NCI-H748 treated with DMSO at 0.1 percent for 48 hours (cell line): ENCODE results near the gene SYNPR.

ENCODE experiments used
- DNase-seq: peaks from one replicate; lab custom pipeline; 2025; lab: John Stamatoyannopoulos, UW

The SYNPR gene

DNA sequence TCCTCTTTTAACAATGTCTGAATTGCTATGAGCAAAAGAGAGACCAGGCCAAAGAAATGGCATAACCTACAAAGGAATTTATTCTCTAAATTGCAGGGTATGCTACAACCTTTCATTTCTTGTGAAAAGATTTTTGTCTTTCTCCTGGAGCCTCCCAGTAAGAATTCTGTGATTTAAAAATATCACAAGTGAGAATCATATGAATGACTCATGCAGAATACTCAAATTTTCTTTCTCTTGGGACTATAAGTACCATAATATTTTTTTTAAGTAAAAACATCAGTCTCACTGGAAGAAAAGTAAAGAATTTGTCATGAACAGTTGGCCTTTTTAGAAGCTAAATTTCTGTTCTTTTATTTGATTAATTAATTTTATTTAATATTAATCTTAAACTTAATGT lies 26.3 kb downstream of the SYNPR start:
- DNase-seq, result no peak

DNA sequence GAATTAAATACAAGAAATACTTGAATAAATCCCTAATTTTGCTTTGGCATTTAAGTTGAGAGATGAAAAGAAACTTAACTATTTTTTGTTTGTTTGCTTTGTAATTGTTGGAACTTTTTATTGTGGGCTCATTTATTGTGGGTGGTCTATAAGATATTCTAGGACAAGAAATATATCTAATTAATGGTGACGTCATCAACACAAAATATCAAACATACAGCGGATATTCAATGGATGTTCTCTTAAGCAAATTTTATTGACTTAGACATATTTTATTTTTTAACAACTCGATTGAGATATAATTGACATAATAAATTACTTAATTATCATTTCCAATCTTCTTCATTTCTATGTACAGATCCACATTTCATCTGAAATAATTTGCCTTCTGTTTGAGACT lies 30.0 kb downstream of the SYNPR start:
- no peak for DNase-seq

DNA sequence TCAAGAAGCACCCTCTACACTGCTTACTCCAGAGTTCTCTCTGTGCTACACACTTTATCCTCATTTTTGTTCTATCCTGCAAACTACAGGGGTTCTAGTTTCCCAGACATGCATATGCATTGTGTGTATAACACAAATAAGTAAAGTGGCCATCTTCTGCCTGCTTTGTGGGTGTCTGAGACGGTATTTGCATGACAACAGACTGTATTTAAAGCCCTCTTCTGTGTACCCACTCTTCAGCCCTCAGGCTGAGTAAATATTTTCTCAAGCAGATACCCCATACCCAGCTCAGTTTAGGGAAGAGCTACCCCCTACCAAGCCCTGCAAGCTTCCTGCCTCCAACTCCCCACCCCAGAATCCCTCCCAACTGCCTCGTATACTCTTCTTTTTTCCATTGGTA lies 31.7 kb downstream of the SYNPR start:
- no peak for DNase-seq

DNA sequence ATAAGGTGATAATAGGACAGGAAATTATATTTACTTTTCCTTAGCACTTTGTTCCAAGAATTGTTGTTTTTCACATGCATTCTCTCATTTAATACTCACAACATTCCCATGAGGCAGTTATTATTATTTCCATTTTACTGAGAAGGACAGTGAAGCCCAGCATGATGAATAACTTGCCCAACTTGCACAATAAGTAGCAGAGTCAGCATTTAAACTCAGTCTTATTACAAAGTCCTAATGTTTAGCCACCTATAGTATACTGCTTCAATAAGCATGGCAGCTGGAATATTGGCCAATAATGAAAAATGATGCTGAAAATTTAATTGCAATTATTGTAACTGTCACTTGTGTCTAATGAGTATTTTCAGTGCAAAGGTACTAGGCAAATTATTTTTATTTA lies 45.7 kb downstream of the SYNPR start:
- DNase-seq, result no peak

DNA sequence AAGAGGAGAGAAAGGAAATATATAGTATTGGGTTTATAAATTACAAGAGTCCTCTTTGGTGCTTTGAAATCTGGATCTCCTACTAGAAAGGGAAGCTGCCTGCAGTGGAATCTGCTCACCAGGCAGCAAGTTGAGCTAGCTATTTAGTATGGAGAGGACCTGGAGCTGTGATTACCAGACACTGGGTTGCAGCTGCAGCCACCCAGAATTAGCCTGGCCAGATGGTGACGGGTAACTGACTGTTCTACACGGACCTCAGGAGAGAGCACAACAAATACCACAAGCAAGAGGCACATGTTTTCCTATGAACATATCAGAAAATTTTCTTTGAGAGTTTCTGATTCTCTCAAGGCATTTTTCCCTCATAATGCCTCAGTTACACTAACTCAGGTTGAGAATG lies 46.5 kb downstream of the SYNPR start:
- DNase-seq, result no peak

DNA sequence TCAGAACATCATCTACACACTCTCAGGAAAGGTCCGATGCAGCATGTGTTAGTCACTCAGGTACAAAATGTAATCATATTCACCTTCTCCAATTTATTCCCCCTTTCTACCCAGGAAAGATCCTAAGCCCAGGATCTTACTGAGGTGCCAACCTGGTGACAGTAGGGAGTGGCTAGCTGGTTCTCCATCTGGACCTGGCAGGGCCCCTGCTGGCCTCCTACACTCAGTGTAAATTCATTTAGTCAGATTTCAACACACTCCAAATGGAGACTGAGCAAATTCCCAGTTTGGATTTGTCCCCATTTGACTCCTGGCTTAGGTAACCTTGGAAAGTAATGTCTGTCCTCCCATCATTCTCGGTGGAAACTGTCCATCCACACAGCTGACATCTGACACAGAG lies 47.3 kb downstream of the SYNPR start:
- no peak for DNase-seq

DNA sequence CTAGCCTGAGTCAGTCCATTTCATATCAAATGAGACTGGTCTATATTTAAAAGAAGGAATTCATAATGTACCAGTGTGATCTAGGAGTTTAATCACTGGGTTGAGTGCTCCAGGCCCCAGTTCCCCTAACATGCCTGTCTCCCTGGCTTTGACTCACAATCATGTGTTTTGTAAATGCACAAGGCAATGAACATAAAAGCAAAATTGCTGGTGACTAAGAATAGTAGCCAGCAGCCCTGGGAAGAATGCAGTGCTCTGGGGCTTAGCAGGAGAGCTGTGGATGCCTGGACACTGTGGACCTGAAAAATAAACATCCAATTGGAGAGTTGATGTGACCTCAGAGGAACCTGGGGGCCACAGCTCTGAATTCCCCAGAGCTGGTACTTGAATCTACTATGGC lies 50.3 kb downstream of the SYNPR start:
- no peak for DNase-seq

DNA sequence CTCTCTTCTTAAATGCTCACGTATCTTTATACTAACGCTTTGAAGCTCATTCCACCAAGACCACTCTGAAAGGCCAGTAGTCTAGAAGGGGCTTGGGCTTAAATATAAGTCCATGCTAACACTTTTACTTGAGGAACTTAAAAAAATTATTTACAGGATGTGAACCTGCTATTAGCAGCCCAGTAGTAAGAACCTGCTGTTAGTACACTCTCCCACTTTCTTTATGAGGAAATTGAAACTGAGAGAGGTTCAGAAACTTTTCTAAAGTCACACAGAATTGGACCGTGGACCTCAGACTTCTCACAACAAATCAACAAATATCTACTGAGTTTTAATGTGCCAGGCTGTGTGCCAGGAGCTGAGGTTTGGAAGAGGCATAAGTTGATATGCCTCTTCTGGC lies 53.4 kb downstream of the SYNPR start:
- no peak for DNase-seq

DNA sequence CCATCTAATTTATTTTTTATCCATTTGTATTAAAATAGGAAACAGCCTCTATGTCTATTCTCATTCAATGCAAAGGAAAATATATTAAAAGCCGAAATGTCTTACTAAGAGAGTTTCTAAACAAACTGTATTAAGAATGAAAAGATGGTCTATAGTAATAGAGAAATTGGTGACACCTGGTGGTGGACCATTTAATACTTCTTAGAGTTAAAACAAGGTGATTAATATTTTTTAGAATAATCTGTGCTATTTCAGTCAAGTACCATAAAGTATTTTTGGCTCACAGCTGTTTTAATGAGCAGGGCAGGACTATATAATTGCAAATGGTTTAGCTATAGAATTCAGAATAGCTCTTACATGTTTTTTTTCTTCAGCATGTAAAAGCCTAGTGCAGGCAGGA lies 55.7 kb downstream of the SYNPR start:
- no peak for DNase-seq

DNA sequence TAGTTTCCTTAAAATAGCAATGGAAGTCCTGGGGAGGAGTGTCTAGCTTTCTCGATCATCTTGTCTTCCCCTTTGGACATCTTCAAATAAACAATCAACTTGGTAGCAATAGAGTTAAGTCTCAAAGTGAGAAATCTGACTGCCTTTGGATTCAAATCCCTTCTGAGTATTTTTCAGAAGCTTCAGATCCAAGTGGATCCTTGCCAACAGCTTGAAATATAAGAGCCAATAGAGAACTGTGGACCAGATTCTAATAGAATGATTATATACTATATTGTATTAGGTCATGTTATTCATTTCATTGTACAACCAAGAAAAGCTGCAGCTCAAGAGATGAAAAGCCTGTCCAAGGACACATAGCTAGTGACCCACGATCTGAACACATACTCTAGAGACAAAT lies 60.2 kb downstream of the SYNPR start:
- no peak for DNase-seq

DNA sequence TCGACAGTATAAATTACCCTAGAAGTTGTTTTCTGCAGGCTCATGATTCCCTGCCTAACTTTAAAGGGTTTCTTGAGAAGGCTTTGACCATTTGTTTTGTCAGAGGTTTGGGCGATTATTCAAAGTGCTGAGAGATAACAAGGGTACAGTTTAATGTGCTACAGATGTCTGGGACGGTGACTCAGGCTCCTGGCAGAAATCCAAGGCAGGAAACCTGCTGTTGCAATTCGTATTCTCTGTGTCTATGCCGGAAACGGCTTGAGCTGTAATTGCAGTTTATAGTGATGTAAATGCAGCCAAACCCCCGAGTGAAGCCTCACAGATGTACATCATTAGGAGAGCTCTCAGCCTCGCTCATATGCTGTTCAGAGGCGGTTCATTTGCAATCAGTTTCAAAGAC lies 65.6 kb downstream of the SYNPR start:
- DNase-seq, result peak; percentile 86

DNA sequence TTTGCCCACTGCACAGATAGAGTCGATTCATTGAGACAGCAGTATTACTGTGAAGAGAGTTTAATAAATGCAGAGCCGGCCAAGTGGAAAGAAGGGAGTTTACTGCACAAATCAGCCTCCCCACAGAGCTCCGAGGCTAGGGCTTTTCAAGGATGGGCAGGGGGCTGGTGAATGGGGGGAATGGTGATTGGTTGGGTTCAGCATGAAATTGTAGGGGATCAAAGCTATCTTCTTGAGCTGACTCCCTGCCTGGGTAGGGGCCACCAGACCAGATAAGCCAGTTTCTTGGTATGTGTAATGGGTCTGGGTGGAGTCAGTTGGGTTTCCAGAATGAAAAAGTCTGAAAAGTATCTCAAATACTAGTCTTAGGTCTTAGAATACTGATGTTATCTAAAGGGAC lies 66.6 kb downstream of the SYNPR start:
- DNase-seq, result peak; percentile 14

DNA sequence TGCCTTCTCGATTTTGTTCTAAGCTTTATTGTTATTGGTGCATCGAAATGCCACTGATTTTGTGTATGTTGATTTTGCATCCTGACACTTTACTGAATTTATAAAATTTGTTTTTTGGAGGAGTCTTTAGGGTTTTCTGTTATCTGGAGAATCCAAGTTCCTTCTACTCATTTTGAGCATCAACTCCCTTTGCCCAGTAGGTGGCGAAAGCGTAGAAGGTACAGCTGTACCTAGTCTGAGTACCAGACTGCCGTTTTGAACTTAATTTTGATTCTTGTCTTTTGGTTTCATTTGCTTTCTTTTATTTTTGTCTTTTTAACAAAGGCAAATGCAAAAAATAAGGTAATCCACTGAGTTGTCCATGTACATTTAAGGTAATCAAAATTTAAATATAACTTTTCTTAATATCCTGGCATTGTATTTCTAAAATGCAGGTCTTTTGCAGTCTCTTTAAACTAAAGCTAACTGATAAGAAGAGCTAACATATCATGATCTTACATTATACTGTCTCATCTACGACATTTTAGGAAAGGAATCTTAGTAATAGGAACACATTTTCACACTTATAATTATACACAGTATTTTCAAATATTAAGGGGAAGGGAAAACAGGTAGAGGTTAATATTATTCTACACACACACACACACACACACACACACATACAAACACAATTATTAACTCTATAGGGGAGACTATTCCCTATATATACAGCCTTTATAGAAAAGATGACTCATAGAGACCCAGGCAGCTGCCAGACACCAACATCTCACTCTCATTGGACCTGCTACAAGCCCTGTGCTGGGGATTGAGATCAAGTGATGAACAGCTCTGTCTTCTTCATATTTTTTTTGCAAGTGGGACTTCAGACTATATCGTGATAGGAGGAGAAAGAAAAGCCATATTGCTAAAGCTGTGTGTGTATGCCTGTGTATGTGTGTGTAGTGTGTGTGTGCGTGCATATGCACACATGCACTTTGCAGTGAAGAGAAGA lies 71.8 kb downstream of the SYNPR start:
- peak; percentile 27 for DNase-seq

DNA sequence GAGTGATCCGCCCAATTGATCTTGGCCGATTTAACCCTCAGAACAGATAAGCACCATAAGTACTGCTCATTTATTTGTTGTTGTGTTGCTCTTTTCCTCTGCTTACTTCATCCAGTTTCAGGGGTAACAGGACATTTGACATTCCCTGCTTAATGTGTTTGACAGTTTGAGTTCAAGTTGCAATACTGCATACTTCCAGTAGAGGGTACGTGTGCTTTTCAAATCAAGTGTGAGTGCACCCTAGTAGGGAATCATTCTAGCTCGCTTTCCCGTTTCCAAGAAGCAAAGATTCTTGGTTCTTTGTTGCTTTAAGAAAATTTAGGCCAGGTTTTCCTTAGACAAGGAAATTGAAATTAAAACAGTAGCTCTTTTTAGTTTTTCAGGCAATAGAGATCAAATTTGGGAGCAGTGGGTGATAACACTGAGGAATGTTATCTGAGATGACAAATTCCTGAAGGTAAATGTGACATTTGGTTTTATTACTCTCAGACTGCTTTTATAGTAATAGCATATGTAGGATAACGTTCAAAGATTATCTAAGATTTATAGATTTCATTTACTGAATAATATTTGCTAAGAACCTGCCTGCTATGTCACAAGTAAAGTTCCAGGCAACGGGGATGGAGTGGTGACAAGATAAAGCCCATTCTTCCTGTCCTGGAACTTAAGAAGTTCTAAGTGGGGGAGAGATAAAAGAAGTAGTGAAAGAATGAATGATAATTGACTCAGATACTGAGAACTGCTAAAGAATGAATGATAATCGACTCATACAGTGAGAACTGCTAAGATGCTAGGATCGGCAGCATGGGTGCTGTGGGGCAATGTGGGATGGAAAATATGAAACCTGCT lies 73.3 kb downstream of the SYNPR start:
- peak; percentile 33 for DNase-seq

DNA sequence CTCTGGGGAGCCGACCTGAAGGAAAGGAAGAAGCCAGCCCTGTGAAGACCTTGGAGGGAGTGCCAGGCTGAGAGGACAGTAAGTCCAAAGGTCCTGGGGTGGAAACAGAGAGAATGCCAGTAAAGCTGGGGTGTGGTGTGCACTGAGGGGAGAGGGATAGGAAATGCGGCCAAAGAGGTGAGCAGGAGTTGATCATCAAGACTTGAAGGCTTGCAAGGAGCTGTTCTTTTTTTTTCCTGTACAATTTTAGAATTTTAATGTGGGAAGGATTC lies 73.8 kb downstream of the SYNPR start:
- DNase-seq, result no peak

DNA sequence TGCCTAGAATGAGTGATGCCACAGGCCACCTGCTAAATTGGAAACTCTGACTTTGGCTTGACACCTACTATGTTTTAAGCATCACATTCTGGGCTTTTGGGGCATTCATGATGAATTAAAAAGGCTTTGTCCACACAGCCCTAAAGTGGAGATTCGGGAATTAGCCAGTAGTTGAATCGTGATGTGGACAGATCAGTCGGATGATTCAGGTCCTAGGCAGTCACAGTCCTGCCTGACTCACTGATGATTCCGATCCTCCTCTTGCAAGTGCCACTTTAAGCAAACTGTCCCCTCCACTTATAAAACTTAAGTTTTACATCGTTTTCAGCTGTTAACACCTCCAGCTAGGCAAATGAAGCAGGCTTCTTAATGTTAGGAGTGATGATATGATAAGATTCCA lies 75.3 kb downstream of the SYNPR start:
- DNase-seq, result no peak

DNA sequence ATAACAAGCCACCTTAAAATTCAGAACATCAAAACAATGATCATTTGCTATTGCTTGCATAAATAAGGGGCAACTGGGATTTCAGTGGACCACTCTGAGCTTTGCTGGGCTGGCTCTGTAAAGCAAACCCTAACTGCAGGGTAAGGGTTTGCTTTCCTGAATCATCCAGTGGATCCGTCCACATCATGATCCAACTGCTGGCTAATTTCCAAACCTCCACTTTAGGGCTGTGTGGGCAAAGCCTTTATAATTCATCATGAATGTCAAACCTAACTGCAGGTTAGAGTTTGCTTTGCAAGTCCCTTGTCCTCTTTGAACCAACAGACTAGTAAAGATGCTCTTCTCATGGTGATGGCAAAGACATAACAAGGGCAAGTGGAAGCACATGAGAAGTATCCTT lies 76.1 kb downstream of the SYNPR start:
- DNase-seq, result no peak

DNA sequence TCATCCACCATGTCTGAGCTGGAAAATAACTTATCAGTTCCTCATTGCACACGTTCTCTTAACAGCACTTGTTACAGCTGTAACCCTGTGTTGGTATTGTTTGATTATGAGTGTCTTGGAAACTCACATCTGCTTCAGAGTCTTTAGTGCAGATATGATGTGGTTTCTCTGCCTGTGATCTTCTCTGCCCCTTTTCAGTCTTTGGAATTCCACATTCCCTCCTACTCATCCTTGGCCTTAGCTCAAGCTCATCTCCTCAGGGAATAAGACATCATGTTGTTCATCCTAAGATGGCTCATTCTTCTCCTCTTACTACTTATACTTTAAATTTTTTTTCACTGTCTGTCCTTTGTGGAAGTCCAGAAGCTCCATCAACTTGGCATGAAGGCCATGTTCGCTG lies 77.7 kb downstream of the SYNPR start:
- no peak for DNase-seq

DNA sequence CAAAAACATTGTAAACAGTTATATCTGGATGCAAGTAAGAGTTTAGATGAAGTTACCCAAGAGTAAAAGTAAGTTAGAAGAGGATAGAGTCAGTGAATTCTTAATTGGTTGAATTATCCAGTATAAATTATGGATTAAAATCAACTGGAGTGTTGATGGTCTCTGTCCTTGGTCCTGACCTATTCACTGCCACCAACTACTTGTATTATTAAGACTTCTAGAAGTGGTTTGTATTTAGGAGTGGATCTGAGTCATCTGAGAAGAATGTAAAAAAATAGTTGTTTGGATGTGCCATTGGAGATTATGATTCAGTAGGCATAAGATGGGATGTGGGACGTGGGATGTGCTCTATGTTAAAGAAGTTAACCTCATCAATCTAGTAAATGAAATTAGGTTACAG lies 86.4 kb downstream of the SYNPR start:
- DNase-seq, result no peak

DNA sequence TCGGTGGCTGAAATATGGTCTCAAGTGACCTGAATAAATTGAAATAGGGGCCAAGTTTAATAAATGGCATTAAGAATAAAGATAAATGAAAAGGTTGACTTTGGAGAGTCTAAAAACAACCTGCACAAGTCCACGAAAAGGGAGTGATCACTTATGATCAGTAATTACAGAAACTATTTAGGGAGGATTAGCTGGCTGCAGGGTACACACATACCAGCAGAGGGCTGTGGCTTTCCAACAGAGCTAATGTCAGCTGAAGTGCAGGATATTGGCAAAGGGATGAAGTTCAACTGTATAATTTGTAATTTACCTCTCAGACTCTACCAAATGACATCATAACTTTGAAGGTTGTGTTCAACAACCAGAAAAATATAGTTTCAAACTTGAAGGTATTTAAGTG lies 86.8 kb downstream of the SYNPR start:
- peak; percentile 12 for DNase-seq

DNA sequence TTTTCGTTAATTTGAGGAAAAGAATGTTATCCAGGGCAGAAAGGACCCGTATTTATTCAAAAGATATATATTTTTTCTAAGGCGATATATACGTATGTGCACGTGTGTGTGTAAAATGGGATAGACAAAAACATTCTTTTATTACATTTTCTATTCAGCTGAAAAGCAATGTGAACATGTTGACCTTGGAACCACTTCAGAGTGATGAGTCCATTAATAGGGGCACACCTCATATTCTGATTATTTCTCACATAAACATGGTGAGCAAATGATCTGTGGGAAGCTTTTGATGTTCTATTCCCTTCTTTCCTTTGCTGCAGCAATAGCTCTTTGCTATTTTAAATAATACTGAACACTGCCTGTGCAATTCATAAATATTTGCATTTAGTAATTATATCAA lies 87.6 kb downstream of the SYNPR start:
- no peak for DNase-seq

DNA sequence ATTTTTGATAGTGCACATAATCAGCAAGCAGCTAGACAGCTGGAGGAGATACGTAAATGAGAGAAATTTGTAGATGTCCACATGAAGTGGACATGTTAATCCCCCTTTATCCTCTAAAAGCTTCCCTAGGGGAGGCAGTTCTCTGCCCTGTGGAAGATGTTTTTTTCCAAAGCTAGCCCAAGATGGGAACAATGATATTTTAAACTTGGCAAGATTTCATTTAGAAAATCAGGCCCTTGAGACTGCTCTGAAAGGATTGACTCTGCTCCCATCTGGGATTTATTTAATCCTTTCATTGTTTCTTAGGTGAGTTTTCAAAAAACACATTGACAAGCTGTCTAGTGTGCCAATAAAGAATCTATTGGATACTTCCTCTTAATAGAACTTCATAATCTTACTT lies 92.0 kb downstream of the SYNPR start:
- DNase-seq, result no peak

DNA sequence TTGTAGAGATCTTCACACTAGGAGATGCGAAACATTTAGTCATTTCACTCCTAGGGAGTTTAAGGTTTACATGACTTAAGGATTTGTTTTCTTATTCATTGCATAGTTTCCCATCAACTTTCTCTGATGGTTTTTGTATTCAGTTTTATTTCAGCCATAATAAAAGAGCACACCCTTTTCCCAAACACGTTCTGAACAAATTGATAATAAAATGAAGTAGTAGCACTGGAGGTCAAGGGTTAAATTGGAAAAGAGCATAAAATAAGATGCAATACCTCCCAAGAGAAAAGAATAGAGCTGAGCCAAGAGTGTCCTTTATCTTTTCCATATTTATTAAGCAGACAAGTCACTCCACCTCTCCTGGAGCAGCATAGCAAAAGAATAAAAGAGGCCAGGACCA lies 104.9 kb downstream of the SYNPR start:
- no peak for DNase-seq
